ENCODE data around the gene MTMR4.
"Not testable (repeated sequence)": the region's sequence is repeated elsewhere in the genome, so short reads cannot be mapped to it uniquely, and the experiment has no call there.

The MTMR4 gene

DNA sequence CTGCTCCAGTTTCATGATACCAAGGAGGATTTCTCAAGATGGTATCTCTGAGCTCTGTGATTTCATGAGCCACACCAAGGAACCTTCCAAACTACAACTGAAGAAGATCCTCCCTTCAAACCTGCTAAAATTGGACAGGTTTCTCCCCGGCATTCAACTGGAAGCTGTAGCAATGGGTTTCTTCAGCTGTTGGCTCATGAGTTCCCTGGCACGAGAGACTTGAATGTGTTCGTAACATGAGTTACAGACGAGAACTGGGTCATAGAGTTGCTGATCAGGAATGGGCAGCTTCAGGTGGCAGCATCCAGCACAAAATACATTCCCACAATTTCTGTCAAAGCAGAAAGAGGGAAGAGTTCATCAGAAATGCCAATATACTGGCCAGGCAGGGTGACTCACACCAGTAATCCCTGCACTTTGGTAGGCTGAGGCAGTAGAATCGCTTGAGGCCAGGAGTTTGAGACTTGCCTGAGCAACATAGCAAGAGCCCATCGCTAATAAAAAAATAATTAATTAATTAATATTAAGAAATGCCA, 22.9 kb downstream of the MTMR4 start:
- no peak for DNase-seq

DNA sequence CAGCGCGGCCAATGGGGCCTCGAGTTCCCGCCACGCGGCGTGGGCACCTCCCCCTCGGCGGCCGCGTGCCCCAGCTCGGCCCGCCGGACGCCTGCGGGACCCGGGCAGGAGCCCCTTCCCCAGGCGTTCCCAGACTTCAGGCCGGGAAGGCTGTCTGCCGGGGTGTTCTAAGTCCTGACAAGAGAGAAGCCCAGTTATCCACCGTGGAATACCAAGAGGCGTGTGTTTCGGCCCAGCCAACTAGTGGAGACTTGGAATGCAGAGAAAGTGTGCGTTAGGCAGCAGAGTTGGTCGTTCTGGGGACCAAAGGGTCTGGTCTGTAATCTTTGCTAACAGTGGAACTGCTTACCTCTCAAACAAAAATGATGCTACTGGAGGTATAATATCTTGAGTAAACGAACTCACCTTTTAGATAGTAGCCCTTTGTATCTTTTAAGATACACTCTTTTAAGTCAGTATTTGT, 26.0 kb downstream of the MTMR4 start:
- DNase-seq: no peak

DNA sequence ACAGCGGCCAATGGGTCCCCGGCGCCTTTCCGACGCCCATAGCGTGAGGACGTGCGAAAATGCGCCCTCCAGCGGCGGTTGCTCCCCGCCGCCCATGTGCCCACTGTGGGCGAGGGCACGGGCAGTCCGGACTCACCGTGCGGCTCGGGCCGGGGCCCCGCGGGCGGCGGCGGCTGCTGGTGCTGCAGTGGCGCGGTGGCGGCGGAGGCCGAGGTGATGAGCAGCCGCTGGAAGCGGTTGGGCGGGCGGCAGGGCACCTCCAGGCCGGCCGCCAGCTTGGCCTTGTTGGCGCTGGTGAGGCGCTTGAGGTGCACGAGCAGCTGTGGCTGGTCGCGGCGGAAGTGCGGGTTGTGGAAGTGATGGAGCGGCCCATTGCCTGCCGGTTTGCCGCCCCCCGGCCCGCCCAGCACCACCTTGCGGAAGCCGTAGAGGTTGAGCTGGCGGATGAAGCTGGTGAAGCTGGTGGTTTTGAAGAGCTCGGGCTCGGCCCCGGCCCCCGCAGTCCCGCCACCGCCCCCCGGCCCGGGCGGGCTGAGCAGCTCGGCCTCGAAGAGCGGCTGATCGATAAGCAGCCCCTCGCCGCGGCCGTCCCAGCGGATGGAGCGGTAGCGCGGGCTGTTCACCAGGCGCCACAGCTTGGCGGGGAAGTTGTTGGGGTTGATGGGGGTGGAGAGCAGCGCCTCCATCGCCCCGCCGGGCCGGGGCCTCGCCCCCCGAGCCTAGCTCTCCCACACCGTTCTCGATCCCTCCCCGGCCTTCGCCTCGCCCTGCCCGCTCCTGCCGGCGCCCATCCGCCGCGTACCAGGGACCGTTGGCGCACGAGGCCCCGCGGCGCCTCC, 26.6 kb downstream of the MTMR4 start, which contains the start of gene HSF5:
Gene HSF5, minus strand, starts transcription at position 820 of the 839 bp plus-strand sequence. Its CDS starts 134 bp downstream, at position 686.
- peak; percentile 49 to 87 (median 63) for DNase-seq

DNA sequence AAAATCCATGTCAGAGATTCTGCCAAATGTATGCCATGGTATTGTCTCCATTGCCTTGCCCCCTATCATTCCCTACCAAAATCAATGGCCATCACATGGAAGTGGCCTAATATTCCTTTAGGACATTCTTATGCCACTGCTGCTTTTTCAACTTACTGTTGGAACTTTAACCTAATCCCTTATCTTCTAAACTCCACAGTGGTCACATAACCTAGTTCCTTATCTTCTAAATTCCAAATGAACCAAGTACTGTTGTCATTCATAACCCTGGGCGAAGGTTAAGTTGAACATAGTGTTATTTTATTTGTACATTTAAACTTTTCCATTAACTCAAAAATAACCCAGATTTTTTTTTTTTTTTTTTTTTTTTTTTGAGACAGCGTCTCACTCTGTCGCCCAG, 29.8 kb downstream of the MTMR4 start:
- no peak for DNase-seq

DNA sequence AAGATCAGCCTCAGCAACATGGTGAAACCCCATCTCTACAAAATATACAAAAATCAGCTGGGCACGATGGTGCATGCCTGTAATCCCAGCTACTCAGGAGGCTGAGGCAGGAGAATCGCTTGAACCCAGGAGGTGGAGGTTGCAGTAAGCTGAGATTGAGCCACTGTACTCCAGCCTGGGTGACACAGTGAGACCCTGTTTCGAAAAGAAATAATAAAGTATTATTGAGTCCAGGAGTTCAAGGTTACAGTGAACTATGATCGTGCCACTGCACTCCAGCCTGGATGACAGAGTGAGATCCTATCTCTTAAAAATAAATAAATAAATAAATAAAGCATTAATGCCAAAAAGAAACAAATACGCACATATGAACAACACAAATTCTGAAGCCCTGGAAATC, 32.6 kb downstream of the MTMR4 start:
- DNase-seq: not testable (repeated sequence)

DNA sequence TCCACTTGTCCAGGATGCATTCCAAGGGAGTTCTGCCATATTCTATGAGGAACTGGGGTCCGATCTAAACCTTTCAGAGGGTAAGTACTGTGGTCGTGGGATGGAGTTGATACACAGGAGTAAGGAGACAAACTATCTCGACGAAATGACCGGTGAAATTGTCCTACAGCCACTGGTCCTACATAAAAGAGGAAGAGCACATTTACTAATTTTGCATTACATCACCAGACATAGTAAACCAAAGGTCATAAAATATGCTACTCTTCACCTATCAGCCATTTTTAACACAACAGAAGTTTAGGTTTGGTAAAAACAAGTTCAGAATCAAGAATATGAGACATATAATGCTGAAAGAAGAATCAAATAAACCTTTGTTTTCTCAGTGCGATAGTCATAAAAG, 34.3 kb downstream of the MTMR4 start:
- DNase-seq: no peak

DNA sequence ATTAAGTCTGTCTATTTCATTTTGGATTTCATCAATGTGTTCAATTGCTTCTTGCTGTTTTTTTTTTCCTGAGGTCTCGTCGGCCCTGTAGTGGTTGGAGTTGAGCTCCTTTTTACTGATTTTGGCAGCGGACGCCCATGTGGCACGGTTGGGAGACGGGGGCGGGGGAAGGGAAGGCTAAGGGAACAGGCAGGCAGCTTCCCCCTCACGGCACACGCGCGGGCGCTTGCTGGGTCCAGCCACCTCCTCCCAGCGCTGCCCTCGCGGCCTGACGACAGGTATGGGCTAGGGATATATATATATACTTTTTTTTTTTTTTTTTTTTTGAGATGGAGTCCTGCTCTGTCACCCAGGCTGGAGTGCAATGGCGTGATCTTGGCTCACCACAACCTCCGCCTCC, 37.6 kb downstream of the MTMR4 start:
- no peak for DNase-seq

DNA sequence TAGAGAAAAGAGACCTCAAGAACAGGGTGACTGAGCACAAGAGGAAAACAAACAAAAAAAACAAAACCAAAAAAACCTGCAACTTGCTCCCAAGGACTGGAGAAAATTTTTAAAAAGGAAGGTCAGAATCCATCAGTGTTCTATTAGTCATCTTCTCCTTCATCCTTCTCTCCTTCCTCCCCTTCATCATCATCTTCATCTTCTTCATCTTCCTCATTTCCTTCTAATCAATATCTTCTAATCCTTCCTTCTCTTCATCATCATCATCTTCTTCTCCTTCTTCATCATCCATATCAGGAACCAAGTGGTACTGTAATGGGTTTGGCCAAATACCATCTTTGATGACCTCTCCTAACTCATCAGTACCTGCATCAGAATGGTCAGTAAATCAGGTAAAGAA, 38.5 kb downstream of the MTMR4 start:
- no peak for DNase-seq

DNA sequence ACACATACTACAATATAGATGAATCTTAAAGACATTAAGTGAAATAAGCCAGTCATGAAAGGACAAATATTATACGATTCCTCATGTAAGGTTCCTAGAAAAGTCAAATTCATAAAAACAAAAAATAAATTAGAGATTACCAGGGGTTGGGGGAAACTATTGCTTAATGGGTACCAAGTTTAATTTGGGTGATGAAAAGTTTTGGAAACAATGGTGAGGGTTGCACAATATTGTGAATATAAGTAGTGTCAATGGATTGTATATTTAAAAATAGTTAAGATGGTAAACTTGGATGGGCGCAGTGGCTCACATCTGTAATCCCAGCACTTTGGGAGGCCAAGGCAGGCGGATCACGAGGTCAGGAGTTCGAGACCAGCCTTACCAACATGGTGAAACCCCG, 44.1 kb downstream of the MTMR4 start:
- DNase-seq: no peak

DNA sequence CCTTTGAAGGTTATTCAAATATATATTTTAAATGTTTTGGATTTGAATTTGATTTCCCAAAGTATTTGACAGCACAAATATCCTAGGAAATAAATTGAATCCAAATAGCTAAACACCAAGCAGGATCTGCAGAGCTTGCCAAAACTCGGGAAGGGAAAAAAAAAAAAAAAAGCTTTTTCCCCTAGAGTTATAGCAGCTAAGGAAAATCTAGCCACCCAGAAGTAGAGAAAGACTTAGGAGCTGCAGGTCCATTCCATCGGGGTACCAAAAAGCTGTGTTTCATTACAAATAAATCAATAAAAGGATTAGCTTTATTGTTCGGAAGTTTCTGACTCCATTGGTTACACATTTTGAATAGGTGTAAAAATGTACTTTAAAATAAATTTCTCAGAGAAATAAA, 45.5 kb downstream of the MTMR4 start:
- no peak for DNase-seq

DNA sequence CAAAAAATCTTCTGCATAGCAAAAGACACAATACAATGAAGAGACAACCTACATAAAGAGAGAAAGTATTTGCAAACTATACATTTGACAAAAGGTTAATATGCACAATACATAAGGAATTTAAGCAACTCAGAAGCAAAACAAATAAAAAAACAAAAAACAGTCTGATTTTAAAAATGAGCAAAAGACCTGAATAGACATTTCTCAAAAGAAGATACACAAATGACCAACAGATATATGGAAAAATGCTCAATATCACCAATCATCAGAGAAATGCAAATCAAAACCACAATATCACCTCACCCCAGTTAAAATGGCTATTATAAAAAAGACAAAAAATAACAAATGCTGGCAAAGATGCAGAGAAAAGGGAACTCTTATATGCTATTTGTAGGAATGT, 58.9 kb downstream of the MTMR4 start:
- DNase-seq: no peak

DNA sequence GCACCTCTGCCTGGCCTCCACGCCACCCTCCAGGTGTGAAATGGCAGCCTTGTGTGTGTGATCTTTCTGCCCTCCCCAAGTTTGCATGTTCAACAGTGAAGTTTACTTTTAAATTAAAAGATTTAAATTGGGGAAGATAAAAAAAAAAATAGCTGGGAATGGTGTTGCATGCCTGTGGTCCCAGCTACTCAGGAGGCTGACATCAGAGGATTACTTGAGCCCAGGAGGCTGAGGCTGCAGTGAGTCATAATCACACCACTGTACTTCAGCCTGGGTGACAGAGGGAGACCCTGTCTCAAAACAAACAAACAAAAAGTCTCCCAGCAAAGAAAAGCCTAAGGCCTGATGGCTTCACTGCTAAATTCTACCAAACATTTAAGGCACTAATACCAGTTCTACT, 61.7 kb downstream of the MTMR4 start:
- DNase-seq: no peak

DNA sequence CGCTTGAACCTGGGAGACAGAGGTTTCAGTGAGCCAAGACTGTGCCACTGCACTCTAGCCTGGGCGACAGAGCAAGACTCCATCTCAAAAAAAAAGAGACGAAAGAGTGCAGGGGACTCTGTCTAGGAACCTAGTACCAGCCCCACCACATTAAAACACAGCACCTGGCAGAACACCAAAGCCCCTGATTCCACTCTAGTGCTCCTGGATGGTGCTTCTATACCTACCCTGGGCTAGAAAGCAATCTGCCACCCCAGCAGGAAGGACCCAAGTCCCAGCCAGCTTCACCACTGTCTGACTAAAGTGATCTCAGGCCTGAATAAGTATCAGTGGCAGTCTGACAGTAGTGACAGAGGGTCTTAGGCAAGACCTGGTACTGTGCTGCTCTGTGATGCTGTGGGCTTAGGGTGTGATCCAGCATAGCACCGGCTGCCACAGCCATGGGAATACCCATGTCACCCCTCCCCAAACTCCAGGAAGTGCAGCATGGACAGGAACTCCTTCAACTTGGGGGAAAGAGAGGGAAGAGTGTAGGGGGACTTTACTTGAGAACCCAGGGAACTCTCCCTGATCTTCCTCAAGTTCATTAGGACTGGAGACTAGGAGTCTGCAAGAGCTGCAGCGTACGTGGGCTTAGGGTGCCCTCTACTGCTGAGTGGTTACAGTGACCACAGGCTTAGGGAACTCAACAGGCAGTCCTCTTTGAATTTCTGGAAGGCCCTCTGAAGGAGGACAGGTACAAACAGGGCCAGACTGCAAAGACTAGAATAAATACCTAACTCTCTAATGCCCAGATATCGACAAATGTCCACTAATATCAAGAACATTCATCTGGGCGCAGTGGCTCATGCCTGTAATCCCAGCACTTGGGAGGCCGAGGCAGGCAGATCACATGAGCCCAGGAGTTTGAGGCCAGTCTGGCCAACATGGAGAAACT, 67.1 kb downstream of the MTMR4 start:
- DNase-seq: peak in 4 of 5 experiments; percentile 40 to 84 (median 47)

DNA sequence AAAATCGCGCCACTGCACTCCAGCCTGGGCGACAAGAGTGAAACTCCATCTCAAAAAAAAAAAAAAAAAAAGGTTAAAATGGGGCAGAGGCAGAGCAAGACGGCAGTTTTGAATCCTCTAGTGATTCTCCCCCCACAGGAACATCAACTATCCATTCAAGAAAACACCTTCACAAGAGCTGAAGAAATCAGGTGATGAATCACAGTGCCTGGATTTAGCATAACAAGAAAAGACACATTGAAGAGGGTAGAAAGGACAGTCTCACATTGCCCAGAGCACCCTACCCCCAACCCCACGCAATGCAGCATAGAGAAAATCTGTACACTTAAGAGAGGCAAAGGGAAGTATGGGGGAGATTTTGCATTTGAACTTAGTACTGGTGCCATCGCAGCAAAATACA, 68.4 kb downstream of the MTMR4 start:
- no peak for DNase-seq
